SH-SY5Y (cell line): Measurements from ENCODE around the gene TMCO4.

Source experiments
- GATA2 ChIP-seq: IDR thresholded peaks from 2 replicates; pipeline ENCODE4 v1.6.1; 2011; ENCODE audit warnings: mild to moderate bottlenecking, low read depth, low read length
- GATA3 ChIP-seq: IDR thresholded peaks from 2 replicates; pipeline ENCODE4 v1.6.1; 2011; ENCODE audit warnings: low read depth, mild to moderate bottlenecking, low read length, moderate library complexity

TMCO4 gene

GRCh38 chr1:19706136-19706535 is 93.6 kb downstream of the TMCO4 start:
- TF ChIP-seq GATA3 = no peak
- TF ChIP-seq GATA2 = no peak

- TF ChIP-seq GATA2 = no peak
- no peak for TF ChIP-seq GATA3
Observed at GRCh38 chr1:19705464-19705863, 94.3 kb downstream of the TMCO4 start.

- TF ChIP-seq GATA2 = no peak
- no peak for TF ChIP-seq GATA3
Observed at GRCh38 chr1:19704247-19705113, 95.2 kb downstream of the TMCO4 start.

- no peak for TF ChIP-seq GATA2
- TF ChIP-seq GATA3 = no peak
Observed at GRCh38 chr1:19703280-19703679, 96.4 kb downstream of the TMCO4 start.

- TF ChIP-seq GATA2 (no peak), GATA3 (no peak)
Observed at GRCh38 chr1:19700079-19700777, 99.5 kb downstream of the TMCO4 start.

GRCh38 chr1:19698181-19698580 is 101.5 kb downstream of the TMCO4 start:
- TF ChIP-seq GATA3 (no peak), GATA2 (no peak)

- TF ChIP-seq GATA3 = no peak
- no peak for TF ChIP-seq GATA2
Observed at GRCh38 chr1:19696820-19697219, 102.9 kb downstream of the TMCO4 start.

GRCh38 chr1:19695772-19696171 is 103.9 kb downstream of the TMCO4 start:
- TF ChIP-seq GATA3 (no peak), GATA2 (no peak)

GRCh38 chr1:19694298-19694697 is 105.4 kb downstream of the TMCO4 start:
- TF ChIP-seq GATA2 (no peak), GATA3 (no peak)

- TF ChIP-seq GATA2 (no peak), GATA3 (no peak)
Observed at GRCh38 chr1:19690342-19690741, 109.4 kb downstream of the TMCO4 start.

GRCh38 chr1:19689856-19690255 is 109.9 kb downstream of the TMCO4 start:
- TF ChIP-seq GATA3 (no peak), GATA2 (no peak)

- TF ChIP-seq GATA3 (no peak), GATA2 (no peak)
Observed at GRCh38 chr1:19689085-19689757, 110.5 kb downstream of the TMCO4 start.

GRCh38 chr1:19688041-19688842 is 111.5 kb downstream of the TMCO4 start:
- no peak for TF ChIP-seq GATA2
- TF ChIP-seq GATA3 = no peak

GRCh38 chr1:19687414-19687813 is 112.3 kb downstream of the TMCO4 start:
- TF ChIP-seq GATA3 (no peak), GATA2 (no peak)

- TF ChIP-seq GATA2 (no peak), GATA3 (no peak)
Observed at GRCh38 chr1:19685994-19686393, 113.7 kb downstream of the TMCO4 start.
